GM21786 (cell line): ENCODE data around the gene ITPR3.

ENCODE experiments used
- ATAC-seq: cut with Tn5 transposase; IDR thresholded peaks from one replicate; pipeline ENCODE4 v1.9.1; 2021; ENCODE audit not compliant: unreplicated experiment

Gene ITPR3

GRCh38 chr6:33683576-33684427, 62.7 kb downstream of the ITPR3 start:
- no peak for ATAC-seq

GRCh38 chr6:33684428-33684896, 63.3 kb downstream of the ITPR3 start:
- ATAC-seq = no peak

DNA sequence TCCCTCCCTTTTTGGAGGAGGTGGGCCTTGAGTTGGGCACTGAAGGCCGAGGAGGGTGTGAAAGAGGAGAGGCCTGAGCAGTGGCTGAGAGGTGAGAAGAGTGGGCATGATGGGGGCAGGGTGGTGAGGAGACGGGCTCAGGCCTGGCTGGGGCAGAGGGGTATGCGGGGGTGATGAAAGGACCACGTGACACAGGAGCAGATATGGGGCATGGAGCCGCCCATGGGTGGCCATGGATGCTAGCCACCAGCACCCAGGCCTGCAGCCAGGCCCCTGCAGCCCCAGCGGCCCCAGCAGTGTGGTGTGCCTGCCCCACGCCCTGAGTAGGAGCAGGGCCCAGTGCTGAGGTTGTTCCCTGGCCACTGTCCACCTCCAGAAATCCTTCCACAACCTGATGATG, 63.9 kb downstream of the ITPR3 start:
- ATAC-seq = no peak

DNA sequence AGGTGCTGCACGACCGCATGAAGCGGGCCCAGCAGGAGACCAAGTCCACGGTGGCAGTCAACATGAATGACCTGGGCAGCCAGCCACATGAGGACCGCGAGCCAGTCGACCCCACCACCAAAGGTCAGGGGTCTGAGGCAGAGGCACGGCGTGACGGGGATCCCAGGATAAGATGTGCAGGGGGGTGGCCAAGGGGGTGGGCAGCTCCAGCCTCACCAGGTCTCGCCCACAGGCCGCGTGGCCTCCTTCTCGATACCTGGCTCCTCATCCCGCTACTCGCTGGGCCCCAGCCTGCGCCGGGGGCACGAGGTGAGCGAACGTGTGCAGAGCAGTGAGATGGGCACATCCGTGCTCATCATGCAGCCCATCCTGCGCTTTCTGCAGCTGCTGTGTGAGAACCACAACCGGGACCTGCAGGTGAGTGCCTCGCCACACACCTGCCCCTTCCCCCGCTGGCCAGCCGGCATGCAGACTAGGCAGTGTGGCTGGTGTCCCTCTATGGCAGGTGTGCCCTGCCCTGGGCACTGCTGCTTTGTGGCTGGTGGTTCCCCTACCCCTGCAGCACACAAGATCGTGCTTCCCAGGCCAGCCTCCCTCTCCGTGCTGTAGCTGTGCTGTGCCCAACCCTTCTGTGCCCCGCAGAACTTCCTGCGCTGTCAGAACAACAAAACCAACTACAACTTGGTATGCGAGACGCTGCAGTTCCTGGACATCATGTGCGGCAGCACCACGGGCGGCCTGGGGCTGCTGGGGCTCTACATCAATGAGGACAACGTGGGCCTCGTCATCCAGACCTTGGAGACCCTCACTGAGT, 64.5 kb downstream of the ITPR3 start:
- ATAC-seq = no peak

DNA sequence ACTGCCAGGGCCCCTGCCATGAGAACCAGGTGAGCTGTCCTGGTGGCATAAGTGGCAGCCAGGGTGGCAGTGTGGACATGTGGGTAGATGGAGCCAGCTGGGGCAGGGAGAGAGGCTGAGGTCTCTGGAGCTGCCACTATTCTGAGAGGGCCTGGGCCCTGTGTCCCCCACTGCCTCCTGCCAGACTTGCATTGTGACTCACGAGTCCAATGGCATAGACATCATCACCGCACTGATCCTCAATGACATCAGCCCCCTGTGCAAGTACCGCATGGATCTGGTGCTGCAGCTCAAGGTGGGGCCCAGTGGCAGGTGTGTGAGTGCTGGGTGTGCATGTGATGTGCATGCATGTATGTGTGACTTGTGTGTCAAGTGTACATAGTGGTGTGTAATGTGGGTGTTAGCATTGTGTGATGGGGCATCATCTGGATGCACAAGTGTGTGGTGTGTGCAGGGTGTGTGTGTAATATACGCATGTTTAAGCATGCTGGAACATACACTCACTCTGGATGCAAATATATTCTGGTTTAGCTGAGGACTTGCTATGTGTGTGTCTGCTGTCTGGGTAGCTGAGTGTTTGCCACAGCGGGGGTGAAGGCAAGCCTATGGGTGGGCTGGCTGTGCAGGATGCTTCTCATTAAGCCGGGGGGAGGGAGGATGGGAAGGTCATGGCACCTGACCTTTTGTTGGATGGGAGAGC, 65.3 kb downstream of the ITPR3 start:
- ATAC-seq = no peak

DNA sequence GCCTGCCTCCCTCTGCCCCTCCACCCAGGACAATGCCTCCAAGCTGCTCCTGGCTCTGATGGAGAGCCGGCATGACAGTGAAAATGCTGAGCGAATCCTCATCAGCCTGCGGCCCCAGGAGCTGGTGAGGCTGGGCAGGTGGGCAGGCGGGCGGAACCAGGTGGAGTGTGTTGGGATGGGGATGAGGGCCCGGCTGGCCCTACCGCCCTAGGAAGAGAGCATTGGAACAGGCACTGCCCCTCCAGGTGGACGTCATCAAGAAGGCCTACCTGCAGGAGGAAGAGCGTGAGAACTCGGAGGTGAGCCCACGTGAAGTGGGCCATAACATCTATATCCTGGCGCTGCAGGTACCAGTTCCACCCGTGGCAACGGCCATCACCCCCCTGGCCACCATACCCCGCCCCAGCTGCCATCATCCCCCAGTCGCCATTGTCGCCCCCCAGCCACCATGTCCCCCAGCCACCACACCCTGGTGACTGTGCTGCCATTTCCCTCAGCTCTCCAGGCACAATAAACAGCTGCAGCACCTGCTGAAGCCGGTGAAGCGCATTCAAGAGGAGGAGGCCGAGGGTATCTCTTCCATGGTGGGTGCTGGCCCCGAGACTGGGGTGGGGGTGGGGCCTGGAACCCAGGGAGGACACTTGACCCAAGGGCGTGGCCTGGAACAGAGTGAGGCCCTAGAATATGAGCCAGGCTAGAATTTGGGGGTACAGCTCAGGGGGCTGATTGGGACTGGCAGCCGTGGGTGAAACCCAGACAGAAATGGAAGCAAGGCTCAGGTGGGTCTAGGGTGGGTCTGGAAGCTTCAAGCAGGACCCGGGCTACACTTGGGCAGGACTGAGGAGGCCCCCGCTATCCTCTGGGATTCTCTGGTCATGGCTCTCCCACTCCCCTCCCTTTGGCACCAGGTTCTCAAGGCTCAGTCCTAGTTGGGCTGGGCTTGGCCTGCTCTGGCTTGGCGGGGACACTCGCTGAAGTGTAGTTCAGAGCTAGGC, 66.2 kb downstream of the ITPR3 start:
- no peak for ATAC-seq

DNA sequence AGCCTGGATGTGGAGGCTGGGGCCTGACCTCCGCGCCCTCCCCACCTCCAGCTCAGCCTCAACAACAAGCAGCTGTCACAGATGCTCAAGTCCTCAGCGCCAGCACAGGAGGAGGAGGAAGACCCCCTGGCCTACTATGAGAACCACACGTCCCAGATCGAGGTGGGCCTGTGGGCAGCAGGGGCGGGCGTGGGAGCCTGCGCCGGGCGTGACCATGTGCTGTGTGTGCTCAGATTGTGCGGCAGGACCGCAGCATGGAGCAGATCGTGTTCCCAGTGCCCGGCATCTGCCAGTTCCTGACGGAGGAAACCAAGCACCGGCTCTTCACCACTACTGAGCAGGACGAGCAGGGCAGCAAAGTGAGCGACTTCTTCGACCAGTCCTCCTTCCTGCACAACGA, 66.9 kb downstream of the ITPR3 start:
- ATAC-seq = no peak

GRCh38 chr6:33688451-33689147, 67.5 kb downstream of the ITPR3 start:
- ATAC-seq = no peak

GRCh38 chr6:33689148-33689494, 68.0 kb downstream of the ITPR3 start:
- ATAC-seq = no peak

GRCh38 chr6:33689879-33690278, 68.8 kb downstream of the ITPR3 start:
- no peak for ATAC-seq

DNA sequence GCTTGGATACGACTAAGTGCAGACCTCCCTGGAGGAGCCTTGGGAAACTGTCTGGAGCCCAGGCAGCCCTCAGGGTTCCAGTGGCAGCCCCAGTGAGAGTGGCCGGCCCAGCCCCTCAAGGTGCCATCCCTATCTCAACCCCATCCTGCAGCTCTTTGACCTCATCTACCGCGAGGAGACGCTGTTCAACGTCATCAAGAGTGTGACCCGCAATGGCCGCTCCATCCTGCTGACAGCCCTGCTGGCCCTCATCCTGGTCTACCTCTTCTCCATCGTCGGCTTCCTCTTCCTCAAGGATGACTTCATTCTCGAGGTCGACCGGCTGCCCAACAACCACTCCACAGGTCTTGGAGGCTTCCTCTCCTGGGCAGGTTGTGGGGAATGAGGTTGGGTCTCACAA, 69.6 kb downstream of the ITPR3 start:
- ATAC-seq = no peak

- no peak for ATAC-seq
These were observed 70.4 kb downstream of the ITPR3 start for GRCh38 chr6:33691456-33692077.

DNA sequence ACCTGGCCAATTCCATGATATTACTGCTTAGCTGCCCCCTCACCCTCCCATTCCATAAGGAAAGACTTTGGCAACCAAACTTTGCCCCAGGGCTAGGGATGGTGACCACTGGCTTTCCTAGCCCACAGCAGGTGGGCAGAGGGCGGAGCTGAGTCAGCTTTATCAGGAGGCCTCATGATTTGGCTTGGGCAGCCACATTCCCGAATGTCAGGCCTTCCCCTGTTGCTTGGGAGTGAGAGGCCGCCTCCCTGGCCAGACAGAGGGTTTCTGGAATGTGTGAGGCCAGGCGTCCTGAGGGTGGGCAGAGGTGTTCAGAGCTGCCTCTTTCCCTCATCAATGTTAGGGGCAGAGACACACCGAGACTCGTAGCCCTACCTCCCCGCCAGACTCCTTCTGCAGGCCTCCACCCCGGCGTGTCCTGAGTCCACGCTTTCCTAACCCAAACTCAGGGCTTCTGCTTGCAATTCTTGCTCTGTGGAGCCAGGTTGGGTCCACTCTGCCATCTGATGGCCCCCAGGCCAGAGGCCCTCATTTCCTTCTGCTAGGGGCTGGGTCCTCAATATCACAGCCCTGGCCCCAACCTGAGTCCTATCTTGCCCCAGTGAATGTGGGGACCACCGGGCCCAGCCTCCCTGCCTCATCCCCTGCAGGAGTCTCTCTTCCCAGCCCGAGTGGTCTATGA, 71.1 kb downstream of the ITPR3 start:
- no peak for ATAC-seq

GRCh38 chr6:33692760-33693158, 71.6 kb downstream of the ITPR3 start:
- ATAC-seq = peak; percentile 47

GRCh38 chr6:33693186-33694105, 72.3 kb downstream of the ITPR3 start:
- ATAC-seq = no peak

- ATAC-seq = no peak
These were observed 73.3 kb downstream of the ITPR3 start for GRCh38 chr6:33694401-33694931.

GRCh38 chr6:33694977-33695376, 73.9 kb downstream of the ITPR3 start:
- no peak for ATAC-seq
